T-helper 2 cell treated with Interferon-gamma antibody and Interleukin-4, amounts not matched to agents 100 ng/mL and 5 ng/mL, for 36 hours (primary cell): Measurements from ENCODE around the gene UBTD1. TPM values are rescaled to one million over a fixed set of nuclear protein-coding genes. Genes with fewer than 3 reads are reported as not detected.

ENCODE experiments used
- intact Hi-C: fragments of 100-400 bp; cut with micrococcal nuclease; formaldehyde crosslinking; loops from one replicate; pipeline ENCODE4 v1.15.1; 2023
- total RNA-seq: library from RNA; stranded (reverse); gene quantifications from 2 replicates; pipeline ENCODE4 v1.2.3, GENCODE V29; 2022

Gene UBTD1
- total RNA-seq, 1 donor from 2014 or later = 0.77 TPM

GRCh38 chr10:97582169-97582568 lies 83.4 kb downstream of the UBTD1 start:
- intact Hi-C loops = no loop called here

GRCh38 chr10:97583476-97583875 lies 84.8 kb downstream of the UBTD1 start:
- intact Hi-C loops = no loop called here

GRCh38 chr10:97584060-97584797 lies 85.5 kb downstream of the UBTD1 start, which contains the start of gene HOGA1:
Gene HOGA1, plus strand, starts transcription at chr10:97584389. Its CDS starts 315 bp downstream, at chr10:97584704.
- intact Hi-C loops = no loop called here

DNA sequence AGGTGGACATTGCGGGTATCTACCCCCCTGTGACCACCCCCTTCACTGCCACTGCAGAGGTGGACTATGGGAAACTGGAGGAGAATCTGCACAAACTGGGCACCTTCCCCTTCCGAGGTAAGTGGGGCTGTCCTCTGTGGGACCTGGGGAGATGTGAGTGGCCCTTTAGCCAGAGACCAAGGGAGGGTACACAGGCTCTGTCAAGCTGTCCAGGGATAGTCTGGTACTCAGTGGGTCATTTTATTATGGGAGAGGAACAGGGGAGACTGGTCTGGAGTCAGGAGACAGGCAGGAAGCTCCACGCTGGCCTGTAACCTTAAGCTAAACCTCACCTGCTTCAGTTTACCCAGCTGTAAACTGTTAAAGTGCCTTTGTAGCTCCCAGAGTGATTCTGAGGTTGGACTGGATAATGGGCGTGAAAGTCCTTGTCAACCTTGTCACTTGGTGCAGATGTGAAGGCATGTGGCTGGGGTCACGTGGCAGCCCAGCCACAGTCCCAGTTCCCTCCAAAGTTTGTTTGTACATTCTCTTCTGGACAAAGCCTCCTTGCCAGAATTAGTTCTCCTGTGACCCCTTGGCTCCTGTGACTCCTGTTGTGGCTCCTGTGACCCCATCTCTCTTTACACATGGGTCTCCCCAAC lies 86.2 kb downstream of the UBTD1 start:
- intact Hi-C loops = no loop called here

GRCh38 chr10:97585439-97585811 lies 86.7 kb downstream of the UBTD1 start:
- intact Hi-C loops = no loop called here

DNA sequence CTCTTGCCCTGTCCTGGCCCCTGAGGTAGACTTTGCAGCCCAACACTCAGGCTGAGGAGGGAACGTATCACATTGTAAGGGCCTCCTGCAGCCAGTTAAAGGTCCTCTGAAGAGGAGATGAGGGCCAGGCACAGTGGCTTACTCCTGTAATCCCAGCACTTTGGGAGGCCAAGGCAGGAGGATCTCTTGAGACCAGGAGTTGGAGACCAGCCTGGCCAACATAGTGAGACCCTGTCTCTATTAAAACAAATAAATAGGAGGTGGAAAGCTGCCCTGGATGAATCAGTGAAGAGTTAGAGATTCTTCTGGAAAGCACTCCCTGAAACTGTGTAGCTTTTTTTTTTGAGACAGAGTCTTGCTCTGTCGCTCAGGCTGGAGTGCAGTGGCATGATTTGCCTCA lies 88.5 kb downstream of the UBTD1 start:
- intact Hi-C loops = no loop called here

GRCh38 chr10:97589479-97589878 lies 90.8 kb downstream of the UBTD1 start, which contains the start of gene C10orf62:
Gene C10orf62, plus strand, starts transcription at chr10:97589721. Its CDS starts 177 bp downstream, at chr10:97589898.
- intact Hi-C loops = no loop called here

- intact Hi-C loops = no loop called here
Observed at GRCh38 chr10:97590082-97590747, 91.5 kb downstream of the UBTD1 start.

GRCh38 chr10:97590748-97591495 lies 92.2 kb downstream of the UBTD1 start:
- intact Hi-C loops = no loop called here

DNA sequence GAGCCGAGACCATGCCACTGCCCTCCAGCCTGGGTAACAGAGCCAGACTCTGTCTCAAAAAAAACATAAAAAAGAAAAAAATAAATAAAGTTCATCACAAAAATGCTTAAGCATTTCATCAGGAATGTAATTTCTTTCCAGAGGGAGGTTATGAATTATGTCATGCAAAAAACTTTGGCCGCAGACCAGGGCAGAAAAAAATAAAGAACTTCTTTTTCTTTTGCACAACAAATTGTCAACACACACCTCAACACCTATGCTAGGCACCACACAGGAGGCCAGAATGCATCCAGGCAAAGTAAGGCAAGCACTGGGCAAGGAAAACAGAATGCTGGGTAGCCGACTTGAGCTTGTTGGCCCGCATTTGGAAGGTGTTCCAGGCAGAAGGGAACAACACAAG lies 94.7 kb downstream of the UBTD1 start:
- intact Hi-C loops = no loop called here

DNA sequence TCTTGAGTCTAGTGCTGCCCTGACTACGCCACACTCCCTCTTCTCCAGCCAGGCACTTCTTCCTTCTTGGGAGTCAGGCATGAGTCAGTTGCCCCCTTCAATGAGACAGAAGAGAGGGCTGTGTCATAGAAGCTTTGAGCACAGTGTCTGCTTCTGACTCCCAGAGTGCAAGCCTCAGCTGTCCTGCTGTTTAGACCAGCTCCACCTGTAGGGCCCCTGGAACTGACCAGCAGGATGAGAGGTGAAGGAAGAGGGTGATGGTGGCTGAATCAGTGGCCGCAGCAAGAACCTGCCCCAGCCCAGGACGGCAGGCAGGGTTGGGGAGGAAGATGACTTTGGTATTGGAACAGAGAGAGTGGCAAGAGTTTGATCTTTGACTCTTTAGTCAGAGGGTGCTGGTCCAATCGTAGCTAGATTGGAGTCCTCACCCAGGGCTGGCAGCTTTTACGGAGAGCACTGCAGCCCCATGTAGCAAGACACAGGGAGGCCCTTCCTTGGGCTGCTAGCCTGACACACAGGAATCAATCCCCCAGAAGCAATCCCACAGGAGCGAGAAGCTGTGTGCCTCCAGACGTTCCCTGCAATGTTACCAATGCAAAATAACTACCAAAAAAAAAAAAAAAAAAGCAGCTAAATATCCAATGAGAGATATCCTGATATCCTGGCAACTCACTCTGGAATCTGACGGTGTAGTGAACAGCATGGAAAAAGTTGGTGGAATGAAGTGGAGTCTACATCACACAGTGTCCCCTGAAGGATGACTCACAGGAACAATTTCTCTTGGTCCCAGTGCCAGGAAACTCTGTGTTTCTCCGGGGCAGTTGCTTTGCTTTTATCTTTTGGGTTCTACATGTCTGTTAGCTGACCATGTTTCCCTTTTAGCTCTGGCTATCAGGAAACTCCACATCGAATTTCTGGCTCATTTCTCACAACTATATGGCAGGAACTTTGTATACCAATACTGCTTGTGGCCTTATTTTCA lies 97.7 kb downstream of the UBTD1 start:
- intact Hi-C loops = no loop called here

DNA sequence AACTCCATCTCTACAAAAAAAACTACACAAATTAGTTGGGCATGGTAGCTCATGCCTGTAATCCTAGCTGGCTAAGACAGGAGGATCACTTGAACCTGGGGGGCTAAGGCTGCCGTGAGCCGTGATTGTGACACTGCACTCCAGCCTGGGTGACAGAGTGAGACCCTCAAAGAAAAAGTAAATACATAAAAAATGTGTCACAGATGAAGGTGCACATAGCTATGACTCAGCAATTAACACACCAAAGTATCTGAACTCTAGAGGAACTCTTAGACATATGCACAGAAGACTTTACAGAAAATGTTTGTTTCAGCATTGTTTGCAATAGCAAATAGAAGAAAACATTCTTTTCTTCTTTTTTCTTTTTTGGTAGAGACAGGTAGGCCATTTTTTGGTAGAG lies 99.1 kb downstream of the UBTD1 start:
- intact Hi-C loops = no loop called here

DNA sequence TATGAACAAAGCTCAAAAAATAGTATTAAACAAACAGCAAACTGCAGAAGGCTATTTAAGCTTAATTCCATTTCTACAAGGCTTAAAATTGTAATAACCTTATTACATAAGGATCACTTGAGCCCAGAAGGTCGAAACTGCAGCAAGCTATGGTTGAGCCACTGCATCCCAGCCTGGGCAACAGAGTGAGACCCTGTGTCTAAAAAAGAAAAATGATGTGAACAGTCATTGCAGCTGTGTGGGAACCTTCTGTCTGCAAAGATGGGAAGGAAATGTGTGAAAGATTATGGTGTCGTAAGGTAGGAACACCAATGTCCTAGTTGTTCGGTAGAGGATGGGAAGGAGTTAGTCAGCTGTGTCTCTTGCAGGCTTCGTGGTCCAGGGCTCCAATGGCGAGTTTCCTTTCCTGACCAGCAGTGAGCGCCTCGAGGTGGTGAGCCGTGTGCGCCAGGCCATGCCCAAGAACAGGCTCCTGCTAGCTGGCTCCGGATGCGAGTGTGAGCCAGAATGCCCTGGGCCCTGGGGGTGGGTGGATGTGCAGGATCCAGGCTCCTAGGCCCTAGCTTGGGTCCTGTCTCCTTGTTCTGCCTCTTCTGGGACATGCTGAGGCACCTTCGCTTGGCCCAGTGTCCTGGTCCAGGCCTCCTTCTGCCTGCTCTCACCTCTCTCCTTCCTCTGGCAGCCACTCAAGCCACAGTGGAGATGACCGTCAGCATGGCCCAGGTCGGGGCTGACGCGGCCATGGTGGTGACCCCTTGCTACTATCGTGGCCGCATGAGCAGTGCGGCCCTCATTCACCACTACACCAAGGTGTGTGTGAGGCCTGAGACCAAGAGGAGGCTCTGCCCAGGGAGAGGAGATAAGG lies 99.9 kb downstream of the UBTD1 start:
- intact Hi-C loops = no loop called here

DNA sequence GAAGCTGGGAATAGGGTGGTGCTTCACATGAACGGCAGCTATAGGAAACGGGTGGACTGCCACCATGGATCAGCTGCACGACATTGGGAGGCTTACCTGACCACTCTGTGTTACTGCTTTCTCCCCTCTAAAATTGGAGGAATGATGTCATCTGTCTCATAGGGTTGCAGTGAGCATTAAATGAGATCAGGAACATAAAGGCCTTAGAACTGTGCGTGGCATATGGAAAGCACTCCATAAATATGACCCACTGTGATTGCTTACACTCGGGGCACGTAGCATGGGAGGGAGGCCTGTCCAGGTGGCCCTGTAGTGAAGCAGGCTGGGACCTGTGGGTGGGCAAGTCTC lies 100.5 kb downstream of the UBTD1 start:
- intact Hi-C loops = no loop called here

- intact Hi-C loops = no loop called here
Observed at GRCh38 chr10:97600616-97601015, 101.9 kb downstream of the UBTD1 start.

DNA sequence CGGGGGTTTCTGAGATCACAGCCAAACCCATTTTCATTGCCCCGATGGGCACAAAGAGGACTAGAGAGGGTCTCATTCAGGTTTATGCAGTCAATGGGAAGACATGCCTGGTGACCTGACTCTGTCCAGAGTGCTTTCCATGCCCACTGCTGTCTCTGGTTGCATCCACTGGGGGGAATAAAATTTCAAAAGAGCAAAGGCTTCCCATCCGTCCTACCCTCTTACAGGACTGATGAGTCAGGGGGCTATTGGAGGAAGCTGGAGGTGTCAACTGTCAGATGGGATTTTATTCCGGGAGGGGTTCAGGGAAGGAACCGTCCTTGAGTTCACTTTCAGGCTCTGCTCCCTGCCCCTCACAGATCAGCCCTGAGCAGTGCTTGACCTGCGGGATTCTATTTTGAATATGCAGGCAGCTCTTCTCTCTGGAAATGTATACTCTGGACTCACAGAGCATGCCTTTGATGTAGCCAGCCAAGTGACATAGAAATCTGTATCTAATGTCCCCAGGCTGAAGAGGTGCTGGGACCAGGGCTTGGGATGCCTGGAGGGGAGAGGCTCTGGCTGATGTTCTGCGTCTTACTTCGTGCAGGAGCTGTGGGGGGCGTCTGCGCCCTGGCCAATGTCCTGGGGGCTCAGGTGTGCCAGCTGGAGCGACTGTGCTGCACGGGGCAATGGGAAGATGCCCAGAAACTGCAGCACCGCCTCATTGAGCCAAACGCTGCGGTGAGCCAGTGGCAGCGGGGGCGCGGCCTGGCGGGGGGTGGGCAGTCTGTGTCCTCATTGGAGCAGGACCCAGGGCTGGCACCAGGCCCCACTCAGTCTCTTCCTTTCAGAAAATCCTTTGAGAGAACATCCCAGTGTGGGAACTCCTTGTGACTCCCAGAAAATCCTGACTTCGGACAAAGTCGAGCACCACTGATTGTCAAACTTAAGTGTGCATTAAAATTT lies 102.8 kb downstream of the UBTD1 start:
- intact Hi-C loops = no loop called here

- intact Hi-C loops = no loop called here
Observed at GRCh38 chr10:97607095-97607636, 108.4 kb downstream of the UBTD1 start.

GRCh38 chr10:97608991-97609561 lies 110.4 kb downstream of the UBTD1 start:
- intact Hi-C loops = no loop called here
